Ramos (cell line): ENCODE data around the gene EXOSC6.
"Not testable (repeated sequence)": the region's sequence is repeated elsewhere in the genome, so short reads cannot be mapped to it uniquely, and the experiment has no call there.

Experiments used
- in situ Hi-C: fragments of 300-500 bp; cut with MboI; formaldehyde crosslinking; loops from one replicate; pipeline ENCODE4 v1.14.3; 2022; ENCODE audit warnings: low sequenced_read_pairs; ENCODE audit not compliant: unreplicated experiment

Gene EXOSC6

DNA sequence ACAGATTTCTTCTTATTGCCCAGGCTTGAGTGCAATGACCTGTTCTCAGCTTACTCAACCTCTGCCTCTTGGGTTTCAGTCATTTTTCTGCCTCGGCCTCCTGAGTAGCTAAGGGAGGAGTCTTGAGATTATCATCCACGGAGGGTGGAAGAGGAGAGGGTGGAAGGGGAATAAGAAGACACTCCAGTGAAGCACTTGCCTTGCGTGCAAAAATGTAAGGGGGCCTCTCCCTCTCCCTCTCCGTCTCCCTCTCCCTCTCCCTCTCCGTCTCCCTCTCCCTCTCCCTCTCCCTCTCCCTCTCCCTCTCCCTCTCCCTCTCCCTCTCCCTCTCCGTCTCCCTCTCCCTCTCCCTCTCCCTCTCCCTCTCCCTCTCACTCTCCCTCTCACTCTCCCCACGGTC is 48.2 kb downstream of the EXOSC6 start:
- in situ Hi-C loops, result not testable (repeated sequence)

DNA sequence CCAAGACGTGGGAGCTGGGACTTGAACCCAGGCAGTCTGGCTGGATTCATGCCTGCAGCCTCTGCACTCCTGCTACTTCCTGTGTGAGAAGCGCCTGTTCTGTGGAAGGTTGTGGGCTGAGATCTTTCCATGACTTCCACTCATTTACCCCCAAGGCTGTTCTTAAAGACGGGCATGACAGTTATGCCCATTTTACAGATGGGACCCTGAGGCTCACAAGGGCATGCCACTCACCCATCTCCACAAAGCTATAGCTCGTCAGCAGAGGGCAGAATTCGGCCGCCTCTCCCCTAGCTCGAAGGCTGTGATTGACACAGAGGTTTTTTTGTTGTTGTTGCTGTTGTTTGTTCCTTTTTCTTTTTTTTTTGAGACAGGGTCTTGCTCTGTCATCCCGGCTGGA is 51.7 kb downstream of the EXOSC6 start:
- in situ Hi-C loops, result not testable (repeated sequence)

- in situ Hi-C loops, result not testable (repeated sequence)
These were observed 52.6 kb downstream of the EXOSC6 start for GRCh38 chr16:70199170-70199569.

DNA sequence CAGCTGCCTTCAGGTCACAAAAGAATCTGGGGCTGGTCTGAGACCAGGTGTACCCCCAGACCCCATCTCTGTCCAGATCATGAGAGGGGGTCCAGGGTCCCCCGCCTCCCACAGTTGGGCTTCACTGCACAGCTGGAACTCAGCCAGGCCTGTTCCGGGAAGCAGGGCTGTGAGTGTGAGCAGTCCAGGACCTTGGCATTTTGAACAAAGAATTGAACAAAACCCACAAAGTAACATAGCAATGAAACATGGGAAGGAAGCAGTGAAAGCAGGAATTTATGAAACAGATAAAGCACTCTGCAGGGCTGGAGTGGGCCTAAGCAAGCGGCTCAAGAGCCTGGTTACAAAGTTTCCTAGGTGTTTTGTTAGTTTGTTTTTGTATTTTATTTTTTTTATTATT is 53.1 kb downstream of the EXOSC6 start:
- in situ Hi-C loops, result not testable (repeated sequence)

- in situ Hi-C loops, result not testable (repeated sequence)
These were observed 53.5 kb downstream of the EXOSC6 start for GRCh38 chr16:70198230-70198629.

DNA sequence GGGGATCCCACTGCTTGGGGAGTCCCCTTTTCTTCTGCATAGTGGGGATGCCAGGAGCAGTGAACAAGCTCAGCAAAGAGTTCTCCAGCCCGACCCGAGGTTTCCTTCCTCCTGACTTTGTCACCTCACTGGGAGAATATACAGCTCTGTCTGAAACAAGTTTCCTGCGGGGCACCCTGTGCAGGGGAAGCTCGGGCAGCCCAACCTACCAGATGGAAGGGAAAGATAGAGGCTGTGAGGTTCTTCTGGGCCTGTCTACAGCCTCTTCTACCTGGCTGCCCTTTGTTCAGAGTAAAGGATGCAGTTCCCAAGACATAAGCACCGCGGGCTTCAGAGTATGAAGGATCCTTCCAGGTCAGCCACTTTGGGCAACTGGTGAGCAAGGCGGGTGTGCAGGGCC is 54.1 kb downstream of the EXOSC6 start:
- in situ Hi-C loops, result not testable (repeated sequence)
